NCI-H2227 treated with DMSO at 0.1 percent for 48 hours (cell line): ENCODE results near the gene ETV3L.

Experiments
- DNase-seq: peaks from one replicate; lab custom pipeline; 2025; lab: John Stamatoyannopoulos, UW

Gene ETV3L

GRCh38 chr1:157099633-157100009 lies at the start of gene ETV3L:
Gene ETV3L (minus strand): TSS chr1:157099808. CDS start chr1:157099523, 285 bp downstream.
- no peak for DNase-seq

- no peak for DNase-seq
These were observed 48.5 kb upstream of the ETV3L start for GRCh38 chr1:157147906-157148700.

- no peak for DNase-seq
These were observed 47.4 kb upstream of the ETV3L start for GRCh38 chr1:157147037-157147436.

GRCh38 chr1:157146244-157146643 lies 46.6 kb upstream of the ETV3L start:
- no peak for DNase-seq

GRCh38 chr1:157145076-157145475 lies 45.5 kb upstream of the ETV3L start:
- DNase-seq = no peak

GRCh38 chr1:157144509-157144908 lies 44.9 kb upstream of the ETV3L start:
- no peak for DNase-seq

GRCh38 chr1:157142765-157143423 lies 43.3 kb upstream of the ETV3L start:
- no peak for DNase-seq

- no peak for DNase-seq
These were observed 42.6 kb upstream of the ETV3L start for GRCh38 chr1:157142201-157142600.

GRCh38 chr1:157141212-157141855 lies 41.7 kb upstream of the ETV3L start:
- DNase-seq = no peak

- no peak for DNase-seq
These were observed 40.5 kb upstream of the ETV3L start for GRCh38 chr1:157140063-157140588.

- peak; percentile 60 for DNase-seq
These were observed 39.6 kb upstream of the ETV3L start for GRCh38 chr1:157139052-157139715.

- DNase-seq = peak; percentile 89
These were observed 38.8 kb upstream of the ETV3L start, which contains the start of gene ETV3 for GRCh38 chr1:157138220-157139051. Gene ETV3 (minus strand): TSS chr1:157138395. CDS start chr1:157136352, 2,043 bp downstream.

GRCh38 chr1:157137408-157138219 lies 38.0 kb upstream of the ETV3L start:
- DNase-seq = no peak

GRCh38 chr1:157137046-157137407 lies 37.4 kb upstream of the ETV3L start:
- no peak for DNase-seq

- DNase-seq = no peak
These were observed 36.5 kb upstream of the ETV3L start for GRCh38 chr1:157136133-157136532.

GRCh38 chr1:157135646-157136045 lies 36.0 kb upstream of the ETV3L start:
- no peak for DNase-seq

- no peak for DNase-seq
These were observed 35.5 kb upstream of the ETV3L start for GRCh38 chr1:157135070-157135469.

- DNase-seq = no peak
These were observed 34.8 kb upstream of the ETV3L start for GRCh38 chr1:157134442-157134841.

GRCh38 chr1:157133426-157133825 lies 33.8 kb upstream of the ETV3L start:
- DNase-seq = no peak

- DNase-seq = no peak
These were observed 33.1 kb upstream of the ETV3L start for GRCh38 chr1:157132616-157133167.
